Right cardiac atrium (tissue), 5 donors: ENCODE results near the gene TUBGCP5. TPM values are rescaled to one million over a fixed set of nuclear protein-coding genes. Genes with fewer than 3 reads are reported as not detected.

Experiments
- ATAC-seq, 2 donors: fragments of 200-7000 bp; cut with Tn5 transposase; one replicate each; pipeline versions ENCODE4 v1.8.0 to v1.9.1; 2020; ENCODE audit warnings: moderate library complexity in 2 of 2, mild to moderate bottlenecking in 1 of 2
- DNase-seq, 3 donors: peaks; one replicate each; pipeline ENCODE4 v3.0.0-alpha.2; 2020
- H3K27ac ChIP-seq: one replicate; pipeline ENCODE4 v1.5.1; 2013; ENCODE audit warnings: mild to moderate bottlenecking, low read length, control low read depth, moderate library complexity
- H3K27me3 ChIP-seq: one replicate; pipeline ENCODE4 v1.6.1; 2013; ENCODE audit not compliant: control insufficient read depth, insufficient read depth
- H3K4me1 ChIP-seq: one replicate; pipeline ENCODE4 v1.6.1; 2013; ENCODE audit warnings: low read length; ENCODE audit not compliant: control insufficient read depth, insufficient read depth
- H3K4me3 ChIP-seq: one replicate; pipeline ENCODE4 v1.5.1; 2013; ENCODE audit warnings: low read length, control low read depth
- H3K9me3 ChIP-seq: one replicate; pipeline ENCODE4 v1.6.1; 2013; ENCODE audit warnings: low read length; ENCODE audit not compliant: control insufficient read depth
- WGBS: extraction: QIAGEN DNeasy Blood & Tissue Kit; methylation state at CpG from one replicate; pipeline ENCODE4 v1.1.7; 2013; 5-methylcytosine and 5-hydroxymethylcytosine counted together
- intact Hi-C, 4 donors: fragments of 100-400 bp; cut with DNase I; formaldehyde crosslinking; loops; one replicate each; pipeline versions ENCODE4 v1.11.0 to v1.14.0; 2022 to 2023
- polyA plus RNA-seq: library from polyadenylated mRNA; stranded (reverse); fragments of 200-250 nt; gene quantifications from one replicate; pipeline ENCODE4 v1.2.3, GENCODE V29; 2013
- total RNA-seq, 4 donors: library from RNA; stranded (reverse); fragmentation: NEBNext Ultra II Directional; extraction: Animal tissue kit (Norgen Biotek cat#: 25700); gene quantifications; one replicate each; pipeline ENCODE4 v1.2.1, GENCODE V29; 2021
- donor health status: healthy with polysubstance abuse.
- donor health status: DM: no; HTN: yes; CAD: no.
- donor health status: DM: no; HTN: no; CAD: no.
- donor health status: DM: no; HTN: yes; CAD: no; lungs with severe emphysema.
- donor health status: DM: yes; HTN: yes; CAD: no.

The TUBGCP5 gene
- total and polyA plus RNA-seq, 5 donors: 6.5 to 16.4 (median 11.1) TPM

DNA sequence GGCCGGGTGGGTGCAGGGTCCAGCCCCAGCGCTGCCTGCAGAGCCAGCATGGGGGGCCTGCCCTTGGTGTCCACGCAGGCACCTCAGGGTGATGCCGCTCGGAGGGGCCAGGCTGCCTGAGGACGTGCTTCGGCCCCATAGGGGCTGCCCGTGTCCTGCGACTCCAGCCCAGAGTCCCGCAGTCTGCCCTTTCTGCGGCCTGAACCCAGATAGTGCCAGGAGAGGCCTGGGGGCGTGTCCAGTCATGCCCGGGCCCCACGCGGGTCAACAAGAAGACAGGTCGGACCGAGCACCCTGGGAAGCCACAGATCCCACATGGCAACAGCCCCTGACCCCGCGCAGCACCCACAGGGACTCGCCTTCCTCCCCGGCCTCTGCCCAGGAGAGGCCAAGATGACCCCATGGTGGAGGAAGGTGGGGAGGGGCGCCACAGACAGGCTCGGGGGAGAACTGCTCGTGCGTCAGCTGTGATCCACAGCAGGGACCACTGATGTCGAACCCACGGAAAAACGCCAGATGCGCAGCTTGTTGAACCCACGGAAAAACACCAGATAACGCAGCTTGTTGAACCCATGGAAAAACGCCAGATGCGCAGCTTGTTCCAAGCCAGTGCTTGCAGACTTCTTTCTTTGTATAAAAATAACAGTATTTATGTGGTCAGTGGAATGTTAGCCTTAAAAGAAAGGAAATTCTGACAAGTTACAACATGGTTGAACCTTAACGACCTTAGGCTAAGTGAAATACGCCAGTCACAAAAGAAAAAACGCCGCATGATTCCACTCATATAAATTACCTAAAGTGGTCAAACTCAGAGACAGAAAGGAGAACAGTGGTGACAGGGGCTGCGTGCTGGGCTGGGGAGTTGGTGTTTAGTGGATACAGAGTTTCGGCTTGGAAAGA is 87.7 kb downstream of the TUBGCP5 start:
- 90% methylated on average over 39 of the region's 39 CpGs for WGBS
- Histone ChIP-seq H3K4me3 (no peak overlapping the region), H3K27ac (no peak overlapping the region), H3K4me1 (peaks cover 15% of the 10 kb centered on the region), H3K27me3 (no peaks in the 10 kb centered on the region), H3K9me3 (no peaks in the 10 kb centered on the region)
- DNase-seq (peak in 1 of 3 donors; percentile 72), ATAC-seq (no peak)
- intact Hi-C loops: no loop called here

DNA sequence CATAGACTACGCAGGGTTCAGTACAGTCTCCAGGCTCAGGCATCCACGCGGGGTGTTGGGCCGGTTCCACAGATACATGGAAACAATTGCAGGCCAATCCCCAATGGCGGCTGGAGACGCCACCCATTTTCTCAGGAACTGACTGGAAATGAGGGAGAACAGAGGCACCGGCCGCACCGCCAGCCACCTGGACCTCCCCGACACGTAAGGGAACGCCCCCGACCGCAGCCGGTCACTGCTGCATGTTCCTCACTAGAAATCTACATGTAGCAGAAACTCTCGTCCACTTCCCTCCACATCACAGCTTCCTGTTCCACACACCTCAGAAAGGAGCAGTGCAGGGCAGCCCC is 88.4 kb downstream of the TUBGCP5 start:
- DNase-seq (no peak), ATAC-seq (no peak)
- Histone ChIP-seq H3K27ac (no peak overlapping the region), H3K27me3 (no peaks in the 10 kb centered on the region), H3K4me1 (peaks cover 13% of the 10 kb centered on the region), H3K9me3 (no peaks in the 10 kb centered on the region), H3K4me3 (no peak overlapping the region)
- 78% methylated on average over 16 of the region's 16 CpGs for WGBS
- intact Hi-C loops: no loop called here

DNA sequence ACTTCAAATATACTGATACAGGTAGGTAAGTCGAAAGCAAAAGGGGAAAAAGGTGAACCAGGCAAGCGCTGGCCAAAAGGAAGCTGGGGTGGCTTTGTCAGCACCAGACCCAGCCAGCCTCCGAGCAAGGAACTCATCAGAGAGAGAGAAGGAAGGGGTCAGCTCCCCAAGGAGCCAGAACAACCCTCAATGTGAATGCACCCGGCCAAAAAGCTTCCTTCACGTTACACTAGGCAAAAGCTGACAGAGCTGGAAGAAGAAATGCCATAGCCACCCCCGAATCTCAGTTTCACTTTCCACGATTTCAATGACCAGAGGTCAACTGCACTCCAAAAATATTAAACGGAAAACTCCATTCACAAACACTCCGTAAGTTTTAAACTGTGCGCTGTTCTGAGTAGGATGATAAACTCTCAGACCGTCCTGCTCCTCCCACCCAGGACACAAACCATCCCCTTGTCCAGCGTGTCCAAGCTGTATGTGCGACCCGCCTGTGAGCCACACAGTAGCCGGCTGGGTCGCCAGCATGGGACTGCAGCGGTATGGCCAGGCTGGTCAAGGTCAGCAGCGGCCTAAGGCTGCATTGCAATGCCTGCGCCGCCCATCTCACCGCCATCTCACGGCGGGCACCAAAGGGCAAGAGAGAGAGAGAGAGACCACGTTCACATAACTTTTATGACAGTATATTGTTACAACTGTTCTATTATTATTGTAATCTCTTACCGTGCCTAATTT is 88.9 kb downstream of the TUBGCP5 start:
- Histone ChIP-seq H3K4me1 (peaks cover 13% of the 10 kb centered on the region), H3K27ac (peak overlapping the region; percentile 43), H3K27me3 (no peaks in the 10 kb centered on the region), H3K9me3 (no peaks in the 10 kb centered on the region), H3K4me3 (no peak overlapping the region)
- intact Hi-C loops: no loop called here
- WGBS: 60% methylated on average over 25 of the region's 25 CpGs
- ATAC-seq (no peak), DNase-seq (no peak)

Other genes starting within 250 kb of the TUBGCP5 start
- 10 to 100 TPM; 19.9 to 29.9 (median 25.0) TPM for gene NIPA2, start 200.9 kb downstream of the TUBGCP5 start, total RNA-seq
- 9.9 TPM for gene NIPA2, start 200.9 kb downstream of the TUBGCP5 start, polyA plus RNA-seq
- 10 to 100 TPM; 30.3 to 42.5 (median 36.3) TPM for gene CYFIP1, start 59.2 kb downstream of the TUBGCP5 start, total RNA-seq
- 12.2 TPM for gene CYFIP1, start 59.2 kb downstream of the TUBGCP5 start, polyA plus RNA-seq
- not detected for gene GOLGA6L1, start 97.3 kb upstream of the TUBGCP5 start, total RNA-seq
- gene GOLGA6L1, start 97.3 kb upstream of the TUBGCP5 start, polyA plus RNA-seq: not detected